HAP-1 (cell line): ENCODE measurements around the gene EMP2.
"Not testable (repeated sequence)": the region's sequence is repeated elsewhere in the genome, so short reads cannot be mapped to it uniquely, and the experiment has no call there.

Source experiments
- DNase-seq, 2 experiments: peaks; one replicate each; pipeline ENCODE4 v3.0.0-alpha.2; 2016 to 2020; ENCODE audit warnings: low spot score in 2 of 2
- H3K27me3 ChIP-seq: fragments of 250-450 bp; sonication (Bioruptor Pico); 2 replicates; pipeline ENCODE4 v1.5.1; 2020; ENCODE audit warnings: low read depth, mild to moderate bottlenecking, moderate library complexity
- H3K36me3 ChIP-seq: fragments of 250-450 bp; sonication (Bioruptor Pico); replicated peaks from 2 replicates; pipeline ENCODE4 v1.5.1; 2020; ENCODE audit warnings: mild to moderate bottlenecking
- H3K4me1 ChIP-seq: fragments of 250-450 bp; sonication (Bioruptor Pico); 2 replicates; pipeline ENCODE4 v1.5.1; 2020; ENCODE audit warnings: mild to moderate bottlenecking
- H3K4me3 ChIP-seq: fragments of 250-450 bp; sonication (Bioruptor Pico); 2 replicates; pipeline ENCODE4 v1.5.1; 2020; ENCODE audit warnings: mild to moderate bottlenecking, moderate library complexity
- H3K9me3 ChIP-seq: fragments of 250-450 bp; sonication (Bioruptor Pico); 2 replicates; pipeline ENCODE4 v1.5.1; 2020; ENCODE audit warnings: mild to moderate bottlenecking, moderate library complexity
- in situ Hi-C: fragments of 300-500 bp; cut with MboI; formaldehyde crosslinking; loops from 3 replicates; pipeline ENCODE4 v1.14.3; 2020; ENCODE audit warnings: low sequenced_read_pairs, inconsistent platforms, mixed read lengths

EMP2 gene

DNA sequence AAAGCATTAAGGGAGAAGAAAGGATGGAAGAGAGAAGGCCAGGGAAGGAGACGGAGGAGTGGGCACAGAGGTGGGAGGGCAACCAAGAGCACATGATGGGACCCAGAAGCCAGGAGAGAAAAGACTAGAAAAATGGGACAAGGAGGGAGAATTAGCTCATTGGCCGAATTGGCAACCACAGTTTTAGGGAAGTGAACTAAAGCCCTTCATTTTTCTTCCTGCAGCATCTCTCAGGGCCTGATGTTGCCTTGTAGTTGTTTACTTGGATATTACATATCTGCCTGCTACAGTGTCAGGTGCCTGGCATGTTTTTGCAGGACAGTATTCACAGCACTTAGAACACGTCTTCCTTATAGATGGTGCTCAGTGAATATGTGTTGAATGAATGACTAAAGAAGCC, 19.0 kb downstream of the EMP2 start:
- H3K4me1 ChIP-seq, result no peaks in the 10 kb centered on the region

DNA sequence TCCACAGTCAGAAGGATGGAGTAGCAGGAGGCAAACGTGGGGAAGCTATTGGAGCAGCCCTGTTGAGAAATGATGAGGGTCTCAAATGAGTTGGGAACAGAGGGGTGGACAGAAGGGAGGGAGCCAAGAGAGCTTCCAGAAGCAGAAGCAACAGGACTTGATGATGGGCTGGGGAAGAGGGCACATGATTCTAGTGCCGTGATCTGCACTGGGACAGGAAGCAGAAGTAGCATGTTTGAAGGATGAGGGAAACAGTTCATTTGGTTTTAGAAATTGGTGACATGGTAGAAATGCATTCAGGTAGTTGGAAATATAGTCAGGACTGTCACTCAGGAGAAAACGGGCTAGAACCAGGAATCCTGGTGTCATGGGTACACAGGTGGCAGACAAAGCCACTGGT, 19.4 kb downstream of the EMP2 start:
- no peak for DNase-seq
- in situ Hi-C loops, result no loop called here
- H3K27me3 ChIP-seq, result no peaks in the 10 kb centered on the region

More for the DNA sequence above, 19.0 kb downstream of the EMP2 start:
- no peak for DNase-seq
- Histone ChIP-seq H3K36me3 (no peaks in the 10 kb centered on the region), H3K27me3 (no peaks in the 10 kb centered on the region), H3K9me3 (no peaks in the 10 kb centered on the region), H3K4me3 (no peak overlapping the region)
- in situ Hi-C loops, result no loop called here

DNA sequence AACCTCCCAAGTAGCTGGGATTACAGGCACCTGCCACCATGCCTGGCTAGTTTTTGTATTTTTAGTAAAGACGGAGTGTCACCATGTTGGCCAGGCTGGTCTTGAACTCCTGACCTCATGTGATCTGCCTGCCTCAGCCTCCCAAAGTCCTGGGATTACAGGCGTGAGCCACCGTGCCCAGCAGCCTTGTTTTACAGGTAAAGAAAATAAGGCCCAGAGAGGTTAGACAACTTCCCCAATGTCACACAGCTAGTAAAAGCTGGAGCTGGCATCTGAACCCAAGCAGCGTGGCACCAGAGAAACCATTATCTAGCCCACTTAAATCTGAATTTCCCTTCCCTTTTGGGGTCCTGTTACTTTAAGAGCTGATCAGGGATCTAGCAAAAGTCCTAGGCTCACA, 20.6 kb downstream of the EMP2 start:
- H3K27me3 ChIP-seq, in situ Hi-C loops, H3K9me3 ChIP-seq, H3K4me3 ChIP-seq, H3K4me1 ChIP-seq, DNase-seq, H3K36me3 ChIP-seq: not testable (repeated sequence)

More for the DNA sequence above, 19.4 kb downstream of the EMP2 start:
- no peak overlapping the region for H3K4me3 ChIP-seq
- no peaks in the 10 kb centered on the region for H3K9me3 ChIP-seq
- H3K4me1 ChIP-seq, result no peaks in the 10 kb centered on the region
- H3K36me3 ChIP-seq, result no peaks in the 10 kb centered on the region

GRCh38 chr16:10558746-10559641, 21.4 kb downstream of the EMP2 start:
- H3K27me3 ChIP-seq, result no peaks in the 10 kb centered on the region
- no peak overlapping the region for H3K4me3 ChIP-seq
- no peaks in the 10 kb centered on the region for H3K9me3 ChIP-seq
- no peaks in the 10 kb centered on the region for H3K36me3 ChIP-seq
- in situ Hi-C loops, result no loop called here
- H3K4me1 ChIP-seq, result no peaks in the 10 kb centered on the region
- DNase-seq, result no peak

- Histone ChIP-seq H3K27me3 (no peaks in the 10 kb centered on the region), H3K4me3 (no peak overlapping the region), H3K9me3 (no peaks in the 10 kb centered on the region), H3K4me1 (no peaks in the 10 kb centered on the region), H3K36me3 (no peaks in the 10 kb centered on the region)
- DNase-seq, result no peak
- in situ Hi-C loops, result no loop called here
Measured at GRCh38 chr16:10558305-10558704, 22.1 kb downstream of the EMP2 start.

DNA sequence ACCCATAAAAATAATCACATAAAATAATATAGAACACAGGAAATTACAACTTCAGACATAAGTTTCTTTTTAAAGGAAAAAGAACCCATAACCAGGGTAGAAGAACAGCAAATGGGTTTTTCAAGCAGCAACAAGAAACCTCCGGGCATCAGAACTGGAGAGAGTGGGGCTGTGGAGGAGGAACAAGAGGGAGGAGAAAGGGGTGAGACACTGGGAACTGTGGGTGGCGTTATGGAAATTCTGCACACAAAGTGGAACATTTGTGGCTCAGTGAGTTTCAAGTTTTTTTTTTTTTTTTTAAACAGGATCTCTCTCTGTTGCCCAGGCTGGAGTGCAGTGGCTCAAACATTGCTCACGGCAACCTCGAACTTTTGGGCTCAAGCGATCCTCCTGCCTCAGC, 22.6 kb downstream of the EMP2 start:
- in situ Hi-C loops, result no loop called here
- DNase-seq, result no peak
- no peaks in the 10 kb centered on the region for H3K36me3 ChIP-seq
- H3K9me3 ChIP-seq, result no peaks in the 10 kb centered on the region
- no peaks in the 10 kb centered on the region for H3K4me1 ChIP-seq
- H3K27me3 ChIP-seq, result no peaks in the 10 kb centered on the region
- no peak overlapping the region for H3K4me3 ChIP-seq

DNA sequence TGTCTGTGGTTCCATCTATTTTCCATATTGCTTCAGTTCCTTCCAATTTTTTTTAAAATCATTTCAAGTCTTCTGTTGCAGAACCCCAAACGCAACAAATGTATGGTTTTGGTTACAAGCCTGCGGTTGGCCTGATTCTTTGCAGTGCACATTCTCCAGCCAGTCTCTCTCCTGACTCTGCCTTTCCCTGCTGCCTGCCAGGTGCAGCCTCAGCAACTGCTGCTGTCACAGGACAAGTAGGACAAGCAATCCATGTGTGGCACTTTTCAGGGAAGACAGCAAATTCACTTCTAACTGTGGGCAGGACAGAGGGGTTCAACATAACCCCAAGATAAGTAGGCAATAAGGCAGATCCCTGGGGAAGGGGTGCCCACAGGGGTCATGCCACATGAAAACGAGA, 24.2 kb downstream of the EMP2 start:
- no peak overlapping the region for H3K4me3 ChIP-seq
- no peak for DNase-seq
- in situ Hi-C loops, result no loop called here
- H3K9me3 ChIP-seq, result no peaks in the 10 kb centered on the region
- no peaks in the 10 kb centered on the region for H3K27me3 ChIP-seq
- H3K36me3 ChIP-seq, result no peaks in the 10 kb centered on the region
- H3K4me1 ChIP-seq, result no peaks in the 10 kb centered on the region

GRCh38 chr16:10554569-10554968, 25.8 kb downstream of the EMP2 start:
- Histone ChIP-seq H3K4me3 (no peak overlapping the region), H3K4me1 (no peaks in the 10 kb centered on the region), H3K36me3 (no peaks in the 10 kb centered on the region), H3K27me3 (no peaks in the 10 kb centered on the region), H3K9me3 (no peaks in the 10 kb centered on the region)
- no peak for DNase-seq
- in situ Hi-C loops, result no loop called here

DNA sequence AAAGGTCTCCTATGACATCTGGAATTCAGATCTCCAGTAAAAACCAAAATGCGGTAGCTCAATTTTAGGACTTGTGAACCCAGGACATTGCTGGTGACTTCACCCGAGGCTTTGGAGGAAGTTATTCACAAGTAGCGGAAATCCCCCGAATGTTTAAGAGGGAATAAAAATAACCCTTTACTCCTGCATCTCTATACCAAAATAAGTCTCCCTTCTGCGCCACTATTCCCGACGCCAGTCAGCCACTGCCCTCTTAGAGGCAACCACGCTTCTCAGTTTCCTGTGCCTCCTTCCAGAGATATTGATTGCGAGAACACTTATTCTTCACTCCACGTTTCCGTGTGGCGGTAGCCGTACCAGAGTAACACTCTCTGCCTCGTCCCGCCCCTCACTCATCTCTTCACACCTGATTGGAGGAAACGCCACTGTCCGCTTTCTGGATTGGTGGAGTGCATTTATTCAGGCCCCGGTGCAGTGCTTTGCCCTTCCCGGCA, 27.4 kb downstream of the EMP2 start:
- H3K9me3 ChIP-seq, result no peaks in the 10 kb centered on the region
- no peaks in the 10 kb centered on the region for H3K4me1 ChIP-seq
- DNase-seq, result peak in 1 of 2 experiments; percentile 32
- in situ Hi-C loops, result no loop called here
- H3K36me3 ChIP-seq, result no peaks in the 10 kb centered on the region
- no peak overlapping the region for H3K4me3 ChIP-seq
- H3K27me3 ChIP-seq, result no peaks in the 10 kb centered on the region

- Histone ChIP-seq H3K9me3 (no peaks in the 10 kb centered on the region), H3K4me3 (no peak overlapping the region), H3K36me3 (no peaks in the 10 kb centered on the region; the same call in 1 of the 2 replicates), H3K27me3 (no peaks in the 10 kb centered on the region), H3K4me1 (no peaks in the 10 kb centered on the region)
- in situ Hi-C loops, result no loop called here
- no peak for DNase-seq
Measured at GRCh38 chr16:10552281-10552680, 28.1 kb downstream of the EMP2 start.

GRCh38 chr16:10551881-10552280, 28.5 kb downstream of the EMP2 start:
- no peaks in the 10 kb centered on the region for H3K9me3 ChIP-seq
- no peak overlapping the region for H3K4me3 ChIP-seq
- H3K4me1 ChIP-seq, result no peaks in the 10 kb centered on the region
- H3K36me3 ChIP-seq, result peaks cover 4% of the 10 kb centered on the region; the same call in 1 of the 2 replicates
- H3K27me3 ChIP-seq, result no peaks in the 10 kb centered on the region
- no peak for DNase-seq
- in situ Hi-C loops, result no loop called here

DNA sequence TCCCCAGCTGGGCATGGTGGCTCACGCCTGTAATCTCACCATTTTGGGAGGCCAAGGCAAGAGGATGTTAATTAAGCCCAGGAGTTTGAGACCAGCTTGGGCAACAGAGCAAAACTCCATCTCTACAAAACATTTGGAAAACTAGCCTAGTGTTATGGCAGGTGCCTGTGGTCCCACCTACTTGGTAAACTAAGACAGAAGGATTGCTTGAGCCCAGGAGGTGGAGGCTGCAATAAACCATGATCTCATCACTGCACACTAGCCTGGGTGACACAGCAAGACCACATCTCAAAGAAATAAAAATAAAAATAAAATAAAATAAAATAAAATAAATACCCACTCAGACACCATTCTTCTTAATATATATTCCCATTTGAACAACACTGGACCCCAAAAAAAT, 32.0 kb downstream of the EMP2 start:
- H3K36me3 ChIP-seq, result peaks cover 10% of the 10 kb centered on the region; the same call in 1 of the 2 replicates
- in situ Hi-C loops, result no loop called here
- no peak for DNase-seq

DNA sequence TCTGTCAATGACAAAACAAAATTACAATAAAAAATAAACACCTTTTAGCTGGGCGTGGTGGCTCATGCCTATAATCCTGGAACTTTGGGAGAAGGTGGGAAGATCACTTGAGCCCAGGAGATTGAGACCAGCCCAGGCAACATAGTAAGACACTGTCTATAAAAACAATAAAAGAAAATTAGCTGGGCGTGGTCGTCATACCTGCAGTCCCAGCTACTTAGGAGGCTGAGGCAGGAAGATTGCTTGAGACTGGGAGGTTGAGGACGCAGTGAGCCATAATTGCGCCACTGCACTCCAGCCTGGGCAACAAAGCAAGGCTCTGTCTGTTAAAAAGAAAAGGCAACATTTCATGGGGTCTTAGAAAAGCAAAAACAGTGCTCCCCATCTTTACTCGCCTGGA, 32.7 kb downstream of the EMP2 start:
- Histone ChIP-seq H3K36me3 (peaks cover 14% of the 10 kb centered on the region; the same call in 1 of the 2 replicates), H3K27me3 (no peaks in the 10 kb centered on the region), H3K4me1 (no peaks in the 10 kb centered on the region), H3K9me3 (no peaks in the 10 kb centered on the region), H3K4me3 (no peak overlapping the region)
- in situ Hi-C loops, result no loop called here
- DNase-seq, result no peak

More for the DNA sequence above, 32.0 kb downstream of the EMP2 start:
- Histone ChIP-seq H3K9me3 (no peaks in the 10 kb centered on the region), H3K4me1 (no peaks in the 10 kb centered on the region), H3K4me3 (no peak overlapping the region), H3K27me3 (no peaks in the 10 kb centered on the region)

DNA sequence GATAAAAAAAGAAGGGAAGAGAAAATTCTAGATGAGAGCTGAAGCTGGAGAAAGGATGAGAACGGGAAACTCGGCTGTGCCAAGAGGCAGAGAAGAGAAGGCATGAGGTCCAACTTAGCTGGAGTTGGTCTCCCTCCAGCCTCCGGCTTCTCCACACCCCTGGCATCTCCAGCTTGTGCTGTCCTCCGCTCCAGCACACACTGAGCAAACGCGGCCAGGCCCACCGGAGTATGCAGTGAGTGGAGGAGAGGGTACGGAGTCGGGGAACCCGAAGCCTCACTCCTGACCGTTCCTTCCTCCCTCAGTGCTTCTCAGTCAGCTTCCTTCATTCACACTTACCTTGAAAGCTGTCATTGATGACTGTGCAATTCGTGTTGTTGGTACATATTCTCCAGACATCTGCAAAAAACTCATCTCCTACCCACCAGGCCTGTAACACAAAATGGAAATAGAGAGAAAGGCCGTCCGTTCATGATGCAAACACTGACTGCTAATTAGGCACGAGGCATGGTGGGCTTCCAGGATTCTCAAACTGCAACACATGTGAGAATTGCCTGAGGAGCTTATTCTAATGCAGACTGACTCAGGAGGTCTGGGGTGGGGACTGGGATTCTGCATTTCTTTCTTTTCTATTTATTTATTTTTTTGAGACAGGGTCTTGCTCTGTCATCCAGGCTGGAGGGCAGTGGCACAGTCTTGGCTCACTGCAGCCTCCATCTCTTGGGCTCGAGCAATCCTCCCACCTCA, 37.0 kb downstream of the EMP2 start:
- H3K4me1 ChIP-seq, result no peaks in the 10 kb centered on the region
- DNase-seq, result no peak
- H3K27me3 ChIP-seq, result no peaks in the 10 kb centered on the region
- no peaks in the 10 kb centered on the region for H3K9me3 ChIP-seq
- H3K36me3 ChIP-seq, result peaks cover 14% of the 10 kb centered on the region
- in situ Hi-C loops, result no loop called here
- H3K4me3 ChIP-seq, result no peak overlapping the region
